ENCODE results near the gene ZNF44.
A peak's percentile ranks its signal among the peaks of the same experiment; 100 is the strongest.

DNA sequence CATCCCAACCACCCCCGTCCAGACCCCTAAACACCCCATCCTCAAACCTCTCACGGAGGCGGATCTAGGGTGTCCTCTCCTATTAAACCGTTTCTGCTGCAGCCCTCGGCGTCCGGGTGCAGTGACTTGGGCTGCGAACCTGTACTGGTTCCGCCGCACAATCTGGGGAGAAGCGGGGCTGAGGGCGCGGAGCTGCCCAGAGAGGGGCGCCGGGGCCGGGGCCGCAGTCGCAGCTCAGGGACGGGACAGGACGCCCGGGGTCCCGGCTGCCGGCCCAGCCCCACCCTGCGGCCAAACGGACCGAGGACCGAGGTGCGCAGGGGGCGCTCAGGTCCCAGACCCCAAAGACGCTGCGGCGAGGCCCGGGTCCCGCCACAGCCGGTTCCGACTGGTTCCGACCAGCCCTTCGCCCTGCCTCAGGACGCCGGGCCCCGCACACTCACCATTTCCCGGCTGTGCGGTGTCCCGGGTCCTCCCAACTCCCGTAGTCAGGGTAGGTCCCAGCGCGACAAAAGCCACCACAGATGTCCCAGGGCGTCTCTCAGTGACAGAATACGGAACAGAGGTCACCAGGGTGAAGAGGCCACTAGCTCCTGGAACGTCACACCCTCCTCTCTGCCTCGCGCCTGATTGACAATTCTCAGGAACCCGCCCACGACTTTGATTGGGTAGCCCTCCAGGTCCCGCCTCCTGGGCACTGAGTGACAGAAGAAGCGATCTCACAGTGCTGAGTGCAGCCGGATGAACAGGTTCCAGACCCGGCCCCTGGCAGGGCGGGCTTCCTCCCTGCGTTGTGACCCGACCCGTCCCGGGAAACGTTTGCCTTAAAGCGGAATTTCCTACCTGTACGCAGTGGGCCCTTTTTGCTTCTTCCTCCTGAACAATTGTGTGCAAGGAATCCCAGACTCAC, at the start of gene ZNF44:
- TF ChIP-seq, protein P1, sequence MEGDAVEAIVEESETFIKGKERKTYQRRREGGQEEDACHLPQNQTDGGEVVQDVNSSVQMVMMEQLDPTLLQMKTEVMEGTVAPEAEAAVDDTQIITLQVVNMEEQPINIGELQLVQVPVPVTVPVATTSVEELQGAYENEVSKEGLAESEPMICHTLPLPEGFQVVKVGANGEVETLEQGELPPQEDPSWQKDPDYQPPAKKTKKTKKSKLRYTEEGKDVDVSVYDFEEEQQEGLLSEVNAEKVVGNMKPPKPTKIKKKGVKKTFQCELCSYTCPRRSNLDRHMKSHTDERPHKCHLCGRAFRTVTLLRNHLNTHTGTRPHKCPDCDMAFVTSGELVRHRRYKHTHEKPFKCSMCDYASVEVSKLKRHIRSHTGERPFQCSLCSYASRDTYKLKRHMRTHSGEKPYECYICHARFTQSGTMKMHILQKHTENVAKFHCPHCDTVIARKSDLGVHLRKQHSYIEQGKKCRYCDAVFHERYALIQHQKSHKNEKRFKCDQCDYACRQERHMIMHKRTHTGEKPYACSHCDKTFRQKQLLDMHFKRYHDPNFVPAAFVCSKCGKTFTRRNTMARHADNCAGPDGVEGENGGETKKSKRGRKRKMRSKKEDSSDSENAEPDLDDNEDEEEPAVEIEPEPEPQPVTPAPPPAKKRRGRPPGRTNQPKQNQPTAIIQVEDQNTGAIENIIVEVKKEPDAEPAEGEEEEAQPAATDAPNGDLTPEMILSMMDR (IDR thresholded peaks at IDR 0.05; ENCODE audit: low read depth, low read length, missing input control), result no peak
- TF ChIP-seq RAD21 (IDR thresholded peaks at IDR 0.05) (peak; percentile 48 to 59), GABPA (IDR thresholded peaks at IDR 0.05 in 1 of 2, conservative IDR thresholded peaks at IDR 0.05 in 1 of 2) (peak; percentile 59 to 90), YY1 (IDR thresholded peaks at IDR 0.05) (peak; percentile 77), EGR1 (IDR thresholded peaks at IDR 0.05; ENCODE audit: low read depth in 2 of 2) (peak; percentile 16 to 64)
- TF ChIP-seq, protein P2, sequence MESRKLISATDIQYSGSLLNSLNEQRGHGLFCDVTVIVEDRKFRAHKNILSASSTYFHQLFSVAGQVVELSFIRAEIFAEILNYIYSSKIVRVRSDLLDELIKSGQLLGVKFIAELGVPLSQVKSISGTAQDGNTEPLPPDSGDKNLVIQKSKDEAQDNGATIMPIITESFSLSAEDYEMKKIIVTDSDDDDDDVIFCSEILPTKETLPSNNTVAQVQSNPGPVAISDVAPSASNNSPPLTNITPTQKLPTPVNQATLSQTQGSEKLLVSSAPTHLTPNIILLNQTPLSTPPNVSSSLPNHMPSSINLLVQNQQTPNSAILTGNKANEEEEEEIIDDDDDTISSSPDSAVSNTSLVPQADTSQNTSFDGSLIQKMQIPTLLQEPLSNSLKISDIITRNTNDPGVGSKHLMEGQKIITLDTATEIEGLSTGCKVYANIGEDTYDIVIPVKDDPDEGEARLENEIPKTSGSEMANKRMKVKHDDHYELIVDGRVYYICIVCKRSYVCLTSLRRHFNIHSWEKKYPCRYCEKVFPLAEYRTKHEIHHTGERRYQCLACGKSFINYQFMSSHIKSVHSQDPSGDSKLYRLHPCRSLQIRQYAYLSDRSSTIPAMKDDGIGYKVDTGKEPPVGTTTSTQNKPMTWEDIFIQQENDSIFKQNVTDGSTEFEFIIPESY (IDR thresholded peaks at IDR 0.05), result peak; percentile 46
- TF ChIP-seq, protein P3, sequence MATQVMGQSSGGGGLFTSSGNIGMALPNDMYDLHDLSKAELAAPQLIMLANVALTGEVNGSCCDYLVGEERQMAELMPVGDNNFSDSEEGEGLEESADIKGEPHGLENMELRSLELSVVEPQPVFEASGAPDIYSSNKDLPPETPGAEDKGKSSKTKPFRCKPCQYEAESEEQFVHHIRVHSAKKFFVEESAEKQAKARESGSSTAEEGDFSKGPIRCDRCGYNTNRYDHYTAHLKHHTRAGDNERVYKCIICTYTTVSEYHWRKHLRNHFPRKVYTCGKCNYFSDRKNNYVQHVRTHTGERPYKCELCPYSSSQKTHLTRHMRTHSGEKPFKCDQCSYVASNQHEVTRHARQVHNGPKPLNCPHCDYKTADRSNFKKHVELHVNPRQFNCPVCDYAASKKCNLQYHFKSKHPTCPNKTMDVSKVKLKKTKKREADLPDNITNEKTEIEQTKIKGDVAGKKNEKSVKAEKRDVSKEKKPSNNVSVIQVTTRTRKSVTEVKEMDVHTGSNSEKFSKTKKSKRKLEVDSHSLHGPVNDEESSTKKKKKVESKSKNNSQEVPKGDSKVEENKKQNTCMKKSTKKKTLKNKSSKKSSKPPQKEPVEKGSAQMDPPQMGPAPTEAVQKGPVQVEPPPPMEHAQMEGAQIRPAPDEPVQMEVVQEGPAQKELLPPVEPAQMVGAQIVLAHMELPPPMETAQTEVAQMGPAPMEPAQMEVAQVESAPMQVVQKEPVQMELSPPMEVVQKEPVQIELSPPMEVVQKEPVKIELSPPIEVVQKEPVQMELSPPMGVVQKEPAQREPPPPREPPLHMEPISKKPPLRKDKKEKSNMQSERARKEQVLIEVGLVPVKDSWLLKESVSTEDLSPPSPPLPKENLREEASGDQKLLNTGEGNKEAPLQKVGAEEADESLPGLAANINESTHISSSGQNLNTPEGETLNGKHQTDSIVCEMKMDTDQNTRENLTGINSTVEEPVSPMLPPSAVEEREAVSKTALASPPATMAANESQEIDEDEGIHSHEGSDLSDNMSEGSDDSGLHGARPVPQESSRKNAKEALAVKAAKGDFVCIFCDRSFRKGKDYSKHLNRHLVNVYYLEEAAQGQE (IDR thresholded peaks at IDR 0.05), result peak; percentile 71
- TF ChIP-seq, protein P4, sequence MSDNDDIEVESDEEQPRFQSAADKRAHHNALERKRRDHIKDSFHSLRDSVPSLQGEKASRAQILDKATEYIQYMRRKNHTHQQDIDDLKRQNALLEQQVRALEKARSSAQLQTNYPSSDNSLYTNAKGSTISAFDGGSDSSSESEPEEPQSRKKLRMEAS (IDR thresholded peaks at IDR 0.05), result peak; percentile 83
